PFSK-1 (cell line): ENCODE results near the gene PROB1.

ENCODE experiments used
- FOXP2 ChIP-seq: optimal IDR thresholded peaks from 2 replicates; pipeline ENCODE3; 2011; ENCODE audit warnings: borderline replicate concordance, control low read depth, inconsistent platforms; ENCODE audit not compliant: insufficient read depth; ENCODE audit errors: extremely low read length, extremely low read depth
- POLR2AphosphoS5 ChIP-seq: IDR thresholded peaks from 2 replicates; pipeline ENCODE4 v1.6.1; 2012; ENCODE audit warnings: low read depth, mild to moderate bottlenecking, control low read depth, low read length, moderate library complexity
- REST ChIP-seq, 2 experiments: IDR thresholded peaks; 2 replicates each; pipeline versions ENCODE4 v1.6.1 to v1.8.0; 2011 to 2012; ENCODE audit warnings: low read depth in 2 of 2, low read length in 2 of 2, control low read depth in 1 of 2, inconsistent platforms in 1 of 2, mild to moderate bottlenecking in 1 of 2, moderate library complexity in 1 of 2; ENCODE audit not compliant: insufficient read depth in 1 of 2
- SIN3A ChIP-seq: IDR thresholded peaks from 2 replicates; pipeline ENCODE4 v1.6.1; 2012; ENCODE audit warnings: mild to moderate bottlenecking, low read length, moderate library complexity, borderline replicate concordance; ENCODE audit not compliant: insufficient read depth
- TAF1 ChIP-seq: IDR thresholded peaks from 2 replicates; pipeline ENCODE4 v1.6.1; 2012; ENCODE audit warnings: low read length, control low read depth, borderline replicate concordance; ENCODE audit not compliant: insufficient read depth

Gene PROB1

GRCh38 chr5:139384591-139385051, 10.3 kb downstream of the PROB1 start:
- TF ChIP-seq TAF1 (no peak), SIN3A (no peak), REST (IDR thresholded peaks at IDR 0.05; ENCODE audit: insufficient read depth in 1 of 2, low read depth in 2 of 2, low read length in 2 of 2) (no peak), FOXP2 (no peak), POLR2AphosphoS5 (no peak)

GRCh38 chr5:139383993-139384590, 10.8 kb downstream of the PROB1 start:
- TF ChIP-seq FOXP2 (no peak), POLR2AphosphoS5 (no peak), SIN3A (no peak), TAF1 (no peak), REST (IDR thresholded peaks at IDR 0.05; ENCODE audit: insufficient read depth in 1 of 2, low read depth in 2 of 2, low read length in 2 of 2) (no peak)

- TF ChIP-seq SIN3A (no peak), POLR2AphosphoS5 (no peak), TAF1 (no peak), REST (IDR thresholded peaks at IDR 0.05; ENCODE audit: insufficient read depth in 1 of 2, low read depth in 2 of 2, low read length in 2 of 2) (no peak), FOXP2 (no peak)
Observed at GRCh38 chr5:139383275-139383992, 11.5 kb downstream of the PROB1 start, which contains the start of gene SLC23A1. Gene SLC23A1, minus strand, starts transcription at chr5:139383297. Its CDS starts 44 bp downstream, at chr5:139383253.

- TF ChIP-seq REST (IDR thresholded peaks at IDR 0.05; ENCODE audit: insufficient read depth in 1 of 2, low read depth in 2 of 2, low read length in 2 of 2), result no peak
- TF ChIP-seq POLR2AphosphoS5, result no peak
Observed at GRCh38 chr5:139382807-139383206, 12.1 kb downstream of the PROB1 start.
